CD4-positive, alpha-beta memory T cell (primary cell): Measurements from ENCODE around the gene PRTN3. TPM values are rescaled to one million over a fixed set of nuclear protein-coding genes. Genes with fewer than 3 reads are reported as not detected.

ENCODE experiments used
- CTCF ChIA-PET: fragments of 350-600 bp; sonication (Branson Sonifier 250); formaldehyde crosslinking; loops from one replicate; lab custom pipeline; 2021; ENCODE audit warnings: inconsistent platforms; ENCODE audit not compliant: partially characterized antibody; lab: Charles Lee
- POLR2A ChIA-PET: fragments of 350-600 bp; sonication (Branson Sonifier 250); formaldehyde crosslinking; loops from one replicate; lab custom pipeline; 2021; ENCODE audit not compliant: partially characterized antibody; lab: Charles Lee
- DNase-seq, 5 donors: peaks; one replicate each; pipeline versions ENCODE4 v3.0.0 to v3.0.0-alpha.2; 2020 to 2022; ENCODE audit warnings: mixed read lengths in 1 of 5
- H3K27ac ChIP-seq: one replicate; pipeline ENCODE4 v1.7.0; 2013; ENCODE audit warnings: low read depth, low read length
- H3K27me3 ChIP-seq: 2 replicates; pipeline ENCODE4 v1.7.0; 2013; ENCODE audit warnings: mild to moderate bottlenecking, low read length, moderate library complexity; ENCODE audit not compliant: insufficient read depth
- H3K36me3 ChIP-seq: 2 replicates; pipeline ENCODE4 v1.7.0; 2013; ENCODE audit warnings: mild to moderate bottlenecking, low read length, moderate library complexity; ENCODE audit not compliant: insufficient read depth
- H3K4me1 ChIP-seq: 2 replicates; pipeline ENCODE4 v1.7.0; 2013; ENCODE audit warnings: mild to moderate bottlenecking, low read length, moderate library complexity; ENCODE audit not compliant: insufficient read depth
- H3K4me3 ChIP-seq, 2 donors: one replicate each; pipeline ENCODE4 v1.7.0; 2013; ENCODE audit warnings: low read length in 2 of 2, mild to moderate bottlenecking in 1 of 2
- H3K9me3 ChIP-seq, 2 donors: one replicate each; pipeline ENCODE4 v1.7.0; 2013; ENCODE audit warnings: low read length in 2 of 2, control low read depth in 1 of 2; ENCODE audit not compliant: control insufficient read depth in 1 of 2
- H3K27ac Mint-ChIP-seq, 7 donors: one replicate each; pipeline ENCODE4 v1.8.0; 2020 to 2021; ENCODE audit warnings: mixed read lengths in 7 of 7, mild to moderate bottlenecking in 6 of 7, inconsistent platforms in 3 of 7, moderate library complexity in 3 of 7
- H3K27me3 Mint-ChIP-seq, 2 donors: one replicate each; pipeline ENCODE4 v1.8.0; 2020 to 2021; ENCODE audit warnings: mixed read lengths in 2 of 2
- H3K36me3 Mint-ChIP-seq, 2 donors: one replicate each; pipeline ENCODE4 v1.8.0; 2020 to 2021; ENCODE audit warnings: mixed read lengths in 2 of 2, inconsistent platforms in 1 of 2, mild to moderate bottlenecking in 1 of 2
- H3K4me1 Mint-ChIP-seq, 4 donors: one replicate each; pipeline ENCODE4 v1.8.0; 2020 to 2021; ENCODE audit warnings: mixed read lengths in 4 of 4, mild to moderate bottlenecking in 1 of 4
- H3K4me3 Mint-ChIP-seq, 8 donors: one replicate each; pipeline ENCODE4 v1.8.0; 2020 to 2021; ENCODE audit warnings: mixed read lengths in 8 of 8, mild to moderate bottlenecking in 7 of 8, moderate library complexity in 6 of 8, inconsistent platforms in 3 of 8
- H3K9me3 Mint-ChIP-seq, 8 donors: one replicate each; pipeline ENCODE4 v1.8.0; 2020 to 2021; ENCODE audit warnings: mixed read lengths in 8 of 8, mild to moderate bottlenecking in 5 of 8, inconsistent platforms in 3 of 8, moderate library complexity in 1 of 8
- intact Hi-C: fragments of 100-400 bp; cut with micrococcal nuclease; formaldehyde crosslinking; loops from one replicate; pipeline ENCODE4 v1.15.1; 2023
- polyA plus RNA-seq, 2 donors: library from polyadenylated mRNA; unstranded; fragments of 300-500 nt; fragmentation: Illumina TruSeq; gene quantifications; one replicate each; pipeline ENCODE4 v1.2.3, GENCODE V29; 2021
- total RNA-seq, 2 experiments: library from RNA; stranded (reverse); gene quantifications; one replicate each; pipeline ENCODE4 v1.2.3, GENCODE V29; 2021

Gene PRTN3
- total and polyA plus RNA-seq, 4 experiments from 2014 or later = not detected

GRCh38 chr19:870314-870713 is 29.5 kb downstream of the PRTN3 start:
- Histone ChIP-seq H3K4me1 (peaks cover 13% of the 10 kb centered on the region), H3K9me3 (no peaks in the 10 kb centered on the region), H3K27ac (no peak overlapping the region), H3K27me3 (no peaks in the 10 kb centered on the region), H3K36me3 (peaks cover 7% of the 10 kb centered on the region), H3K4me3 (no peak overlapping the region)
- no peaks in the 10 kb centered on the region for H3K27me3 Mint-ChIP-seq
- H3K9me3 Mint-ChIP-seq = peaks cover 0 to 8% (median 0%) of the 10 kb centered on the region in 8 donors
- POLR2A ChIA-PET = interaction anchor here (3.6 kb wide), 1 partner anchor 39 kb away, joined by 16 read pairs; no protein-coding TSS in a partner anchor
- peaks cover 4 to 16% (median 9%) of the 10 kb centered on the region in 4 donors for H3K4me1 Mint-ChIP-seq
- no peak for DNase-seq
- peak overlapping the region in 3 of 8 donors; percentile 29 to 67 (median 51) for H3K4me3 Mint-ChIP-seq
- CTCF ChIA-PET = interaction anchor here (2.4 kb wide), 1 partner anchor 46 kb away, joined by 4 read pairs; no protein-coding TSS in a partner anchor
- H3K27ac Mint-ChIP-seq = peak overlapping the region in 5 of 7 donors; percentile 36 to 96 (median 77)
- peaks cover 7 to 24% of the 10 kb centered on the region in 2 donors for H3K36me3 Mint-ChIP-seq
- intact Hi-C loops = no loop called here

DNA sequence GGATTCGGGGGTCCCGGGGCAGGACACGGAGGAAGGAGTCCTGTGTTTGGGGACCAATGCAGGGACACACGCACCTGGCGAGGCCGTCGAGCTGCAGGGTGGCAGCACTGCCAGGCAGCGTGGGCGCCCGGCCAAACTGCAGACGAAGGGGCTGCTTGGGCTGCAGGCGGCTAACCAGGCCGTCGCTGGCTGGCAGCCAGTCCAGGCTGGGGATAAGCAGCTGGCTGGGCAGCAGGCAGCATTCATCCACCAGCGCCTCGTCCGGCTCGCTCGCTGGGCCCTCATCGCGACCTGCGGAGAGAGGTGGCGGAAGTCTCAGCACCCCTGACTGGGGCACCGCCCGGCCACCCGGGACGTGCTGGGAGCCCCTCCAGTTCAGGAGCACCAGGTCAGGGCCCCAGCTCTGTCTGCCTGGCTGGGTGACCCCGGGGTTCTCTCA is 30.2 kb downstream of the PRTN3 start:
- DNase-seq = no peak
- Mint-ChIP-seq H3K4me1 (peaks cover 4 to 16% (median 9%) of the 10 kb centered on the region in 4 donors), H3K9me3 (peaks cover 0 to 8% (median 0%) of the 10 kb centered on the region in 8 donors), H3K4me3 (no peak overlapping the region), H3K27me3 (no peaks in the 10 kb centered on the region), H3K36me3 (peaks cover 7 to 21% of the 10 kb centered on the region in 2 donors), H3K27ac (peak overlapping the region in 1 of 7 donors; percentile 71)
- Histone ChIP-seq H3K4me1 (peaks cover 13% of the 10 kb centered on the region), H3K36me3 (peaks cover 7% of the 10 kb centered on the region), H3K4me3 (no peak overlapping the region), H3K27me3 (no peaks in the 10 kb centered on the region), H3K27ac (no peak overlapping the region), H3K9me3 (no peaks in the 10 kb centered on the region)
- POLR2A ChIA-PET = interaction anchor here (1.9 to 5.2 kb wide), 2 partner anchors 8 to 39 kb away, joined by 15 to 41 read pairs; no protein-coding TSS in a partner anchor
- intact Hi-C loops = no loop called here
- CTCF ChIA-PET = interaction anchor here (2.4 kb wide), 1 partner anchor 45 kb away, joined by 4 read pairs; no protein-coding TSS in a partner anchor

DNA sequence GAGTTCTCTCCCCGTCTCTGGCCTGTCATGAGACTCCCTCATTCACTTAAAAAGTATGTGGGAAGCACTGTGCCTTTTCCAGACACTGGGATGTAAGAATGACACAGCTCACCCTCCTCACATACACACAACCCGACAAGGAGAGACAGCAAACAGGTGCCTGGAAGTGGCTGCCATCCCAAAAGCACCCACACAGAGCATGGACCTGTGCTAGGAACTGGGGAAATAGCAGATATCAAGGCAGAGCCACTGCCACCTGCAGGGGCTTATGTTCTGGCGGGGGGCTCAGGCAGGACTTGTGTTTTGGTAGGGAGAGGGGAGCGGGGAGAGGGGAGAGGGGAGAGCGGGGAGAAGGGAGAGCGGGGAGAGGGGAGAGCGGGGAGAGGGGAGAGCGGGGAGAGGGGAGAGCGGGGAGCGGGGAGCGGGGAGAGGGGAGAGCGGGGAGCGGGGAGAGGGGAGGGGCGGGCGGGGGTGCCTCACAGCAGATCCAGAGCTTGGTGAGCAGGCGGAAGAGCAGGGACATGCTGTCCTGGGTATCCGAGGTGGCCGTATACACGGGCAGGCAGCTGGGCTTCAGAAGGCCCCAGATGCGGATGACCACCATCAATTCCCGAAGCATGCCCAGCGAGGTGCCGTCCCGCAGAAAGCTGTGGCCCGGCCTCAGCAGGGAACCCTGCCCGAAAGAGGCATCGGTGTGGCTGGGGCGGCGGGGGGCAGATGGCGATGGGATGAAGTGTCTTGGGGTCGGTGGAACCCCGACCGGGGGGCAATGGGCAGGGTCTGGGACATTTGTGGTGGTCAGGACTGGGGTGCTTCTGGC is 30.9 kb downstream of the PRTN3 start:
- intact Hi-C loops = loop anchor here (1.0 kb wide), 3 partner anchors 9 to 38 kb away; partner anchors contain the start of genes MED16 and RNU6-9
- POLR2A ChIA-PET = interaction anchor here (1.0 to 5.2 kb wide), 14 partner anchors 8 to 398 kb away, joined by 3 to 41 read pairs (median 6); partner anchors contain the start of genes ABCA7, CIRBP, MED16 and PTBP1

GRCh38 chr19:872266-872951 is 31.6 kb downstream of the PRTN3 start:
- peaks cover 13% of the 10 kb centered on the region for H3K4me1 ChIP-seq
- H3K27ac Mint-ChIP-seq = peak overlapping the region; percentile 88 to 98 (median 97)
- POLR2A ChIA-PET = interaction anchor here (0.6 to 5.2 kb wide), 17 partner anchors 9 to 403 kb away, joined by 3 to 41 read pairs (median 5); partner anchors contain the start of genes ABCA7, ARHGAP45, CIRBP and FAM174C
- H3K27me3 ChIP-seq = no peaks in the 10 kb centered on the region
- H3K27ac ChIP-seq = peak overlapping the region; percentile 55
- intact Hi-C loops = loop anchor here (1.0 kb wide), 3 partner anchors 10 to 37 kb away; partner anchors contain the start of genes MED16 and RNU6-9
- H3K36me3 ChIP-seq = peaks cover 7% of the 10 kb centered on the region
- peak; percentile 84 to 93 (median 91) for DNase-seq
- H3K4me3 ChIP-seq = peak overlapping the region in 1 of 2 donors; percentile 51
- H3K36me3 Mint-ChIP-seq = peaks cover 5 to 23% of the 10 kb centered on the region in 2 donors
- H3K4me1 Mint-ChIP-seq = peaks cover 4 to 16% (median 9%) of the 10 kb centered on the region in 4 donors
- CTCF ChIA-PET = interaction anchor here (1.2 to 2.4 kb wide), 4 partner anchors 9 to 49 kb away, joined by 3 to 4 read pairs (median 4); no protein-coding TSS in a partner anchor
- H3K27me3 Mint-ChIP-seq = no peaks in the 10 kb centered on the region
- H3K9me3 Mint-ChIP-seq = peaks cover 0 to 8% (median 0%) of the 10 kb centered on the region in 8 donors
- peak overlapping the region; percentile 75 to 92 (median 84) for H3K4me3 Mint-ChIP-seq
- no peaks in the 10 kb centered on the region for H3K9me3 ChIP-seq

More for the DNA sequence above, 30.9 kb downstream of the PRTN3 start:
- H3K9me3 ChIP-seq = no peaks in the 10 kb centered on the region
- CTCF ChIA-PET = interaction anchor here (1.2 to 2.4 kb wide), 3 partner anchors 36 to 50 kb away, joined by 3 to 4 read pairs (median 4); no protein-coding TSS in a partner anchor
- H3K4me3 Mint-ChIP-seq = peak overlapping the region in 7 of 8 donors; percentile 75 to 92 (median 83)
- H3K4me1 ChIP-seq = peaks cover 13% of the 10 kb centered on the region
- peak in 1 of 5 donors; percentile 23 for DNase-seq
- H3K9me3 Mint-ChIP-seq = peaks cover 0 to 8% (median 0%) of the 10 kb centered on the region in 8 donors
- H3K4me3 ChIP-seq = peak overlapping the region in 1 of 2 donors; percentile 51
- peak overlapping the region; percentile 65 to 97 (median 94) for H3K27ac Mint-ChIP-seq
- peak overlapping the region; percentile 55 for H3K27ac ChIP-seq
- H3K36me3 ChIP-seq = peaks cover 7% of the 10 kb centered on the region
- peaks cover 7 to 23% of the 10 kb centered on the region in 2 donors for H3K36me3 Mint-ChIP-seq
- peaks cover 4 to 16% (median 9%) of the 10 kb centered on the region in 4 donors for H3K4me1 Mint-ChIP-seq
- H3K27me3 Mint-ChIP-seq = no peaks in the 10 kb centered on the region
- no peaks in the 10 kb centered on the region for H3K27me3 ChIP-seq

DNA sequence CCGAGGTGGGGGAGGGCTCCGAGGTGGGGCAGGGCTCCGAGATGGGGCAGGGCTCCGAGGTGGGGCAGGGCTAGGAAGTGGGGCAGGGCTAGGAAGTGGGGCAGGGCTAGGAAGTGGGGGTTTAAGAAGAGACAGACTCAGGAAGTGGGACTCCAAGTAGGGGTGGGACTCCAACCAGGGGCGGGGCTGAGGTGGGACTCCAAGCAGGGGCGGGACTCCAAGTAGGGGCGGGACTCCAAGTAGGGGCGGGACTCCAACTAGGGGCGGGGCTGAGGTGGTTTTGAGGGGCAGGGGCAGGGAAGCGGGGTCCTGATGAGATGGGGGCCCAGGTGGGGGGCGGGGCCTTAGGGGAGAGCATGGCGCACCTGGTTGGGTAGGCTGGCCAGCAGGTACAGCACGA is 32.3 kb downstream of the PRTN3 start:
- Histone ChIP-seq H3K9me3 (no peaks in the 10 kb centered on the region), H3K36me3 (peaks cover 7% of the 10 kb centered on the region), H3K4me1 (peaks cover 13% of the 10 kb centered on the region), H3K27ac (no peak overlapping the region), H3K27me3 (no peaks in the 10 kb centered on the region), H3K4me3 (no peak overlapping the region)
- Mint-ChIP-seq H3K27ac (peak overlapping the region in 6 of 7 donors; percentile 61 to 97 (median 79)), H3K4me1 (peaks cover 4 to 16% (median 9%) of the 10 kb centered on the region in 4 donors), H3K4me3 (peak overlapping the region in 7 of 8 donors; percentile 35 to 70 (median 61)), H3K9me3 (peaks cover 0 to 5% (median 0%) of the 10 kb centered on the region in 8 donors), H3K27me3 (no peaks in the 10 kb centered on the region), H3K36me3 (peaks cover 3 to 20% of the 10 kb centered on the region in 2 donors)
- DNase-seq = peak; percentile 80 to 93 (median 90)
- ChIA-PET CTCF (interaction anchor here (1.2 to 1.3 kb wide), 3 partner anchors 9 to 48 kb away, joined by 3 to 4 read pairs (median 3); no protein-coding TSS in a partner anchor), POLR2A (interaction anchor here (0.6 to 5.2 kb wide), 18 partner anchors 8 to 402 kb away, joined by 3 to 41 read pairs (median 6); partner anchors contain the start of genes ABCA7, ARHGAP45, CIRBP and FAM174C)
- intact Hi-C loops = no loop called here

DNA sequence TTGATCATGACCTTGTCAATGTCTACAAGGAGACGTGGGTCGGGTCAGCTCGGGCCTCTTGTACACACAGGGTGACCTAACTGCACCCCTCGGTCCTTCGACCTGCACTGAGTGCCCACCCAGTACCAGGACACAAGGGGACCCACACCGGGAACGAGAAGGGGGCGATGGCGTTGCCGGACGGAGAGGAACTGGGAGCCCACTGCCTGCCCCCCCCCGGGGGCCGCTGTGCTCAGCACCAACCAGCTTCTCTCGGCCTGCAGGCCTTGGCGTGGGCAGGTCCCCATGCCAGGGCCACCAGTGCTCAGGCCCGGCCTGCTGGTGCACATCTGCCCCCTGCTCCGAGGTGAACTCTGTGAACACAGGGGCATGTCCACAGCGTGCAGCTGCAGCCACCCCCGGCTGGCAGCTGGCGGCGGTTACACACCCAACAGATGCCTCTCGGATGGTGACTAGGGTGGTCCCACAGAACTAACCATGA is 32.8 kb downstream of the PRTN3 start:
- Histone ChIP-seq H3K27me3 (no peaks in the 10 kb centered on the region), H3K27ac (no peak overlapping the region), H3K36me3 (peaks cover 7% of the 10 kb centered on the region), H3K4me1 (peaks cover 13% of the 10 kb centered on the region), H3K9me3 (no peaks in the 10 kb centered on the region), H3K4me3 (no peak overlapping the region)
- Mint-ChIP-seq H3K27ac (peak overlapping the region in 2 of 7 donors; percentile 78 to 97), H3K4me3 (no peak overlapping the region), H3K27me3 (no peaks in the 10 kb centered on the region), H3K9me3 (peaks cover 0 to 5% (median 0%) of the 10 kb centered on the region in 8 donors), H3K4me1 (peaks cover 4 to 16% (median 9%) of the 10 kb centered on the region in 4 donors), H3K36me3 (peaks cover 3 to 18% of the 10 kb centered on the region in 2 donors)
- POLR2A ChIA-PET = interaction anchor here (0.6 to 5.2 kb wide), 8 partner anchors 10 to 396 kb away, joined by 3 to 41 read pairs (median 5); partner anchors contain the start of genes CIRBP, MED16, R3HDM4 and RNU6-9
- DNase-seq = no peak
- CTCF ChIA-PET = interaction anchor here (1.3 to 1.7 kb wide), 2 partner anchors 10 kb away, joined by 3 to 6 read pairs; no protein-coding TSS in a partner anchor
- intact Hi-C loops = no loop called here
